Fibroblast of gingiva (primary cell): ENCODE measurements around the gene SACS.

Source experiments
- DNase-seq: peaks from one replicate; pipeline ENCODE4 v3.0.0-alpha.2; 2011; ENCODE audit warnings: low read depth

The SACS gene

GRCh38 chr13:23433171-23434153 lies at the start of gene SACS:
Gene SACS, minus strand, starts transcription at chr13:23433702. Its CDS starts 22,463 bp downstream, at chr13:23411239.
- peak; percentile 52 for DNase-seq

GRCh38 chr13:23480324-23480723 lies 46.8 kb upstream of the SACS start:
- DNase-seq, result no peak

- no peak for DNase-seq
Measured at GRCh38 chr13:23477101-23477500, 43.6 kb upstream of the SACS start.

GRCh38 chr13:23473221-23473620 lies 39.7 kb upstream of the SACS start:
- DNase-seq, result no peak

GRCh38 chr13:23472189-23472588 lies 38.7 kb upstream of the SACS start:
- DNase-seq, result no peak

GRCh38 chr13:23470790-23471614 lies 37.5 kb upstream of the SACS start:
- peak; percentile 21 for DNase-seq

GRCh38 chr13:23469951-23470421 lies 36.5 kb upstream of the SACS start:
- peak; percentile 52 for DNase-seq

- no peak for DNase-seq
Measured at GRCh38 chr13:23468811-23469210, 35.3 kb upstream of the SACS start.

- no peak for DNase-seq
Measured at GRCh38 chr13:23467932-23468278, 34.4 kb upstream of the SACS start.

GRCh38 chr13:23467048-23467931 lies 33.8 kb upstream of the SACS start:
- DNase-seq, result peak; percentile 50

- peak; percentile 72 for DNase-seq
Measured at GRCh38 chr13:23466144-23467002, 32.9 kb upstream of the SACS start.

GRCh38 chr13:23463661-23464060 lies 30.2 kb upstream of the SACS start:
- no peak for DNase-seq

- no peak for DNase-seq
Measured at GRCh38 chr13:23462815-23463559, 29.5 kb upstream of the SACS start.

GRCh38 chr13:23461544-23461943 lies 28.0 kb upstream of the SACS start:
- DNase-seq, result no peak

- DNase-seq, result no peak
Measured at GRCh38 chr13:23460921-23461320, 27.4 kb upstream of the SACS start.

GRCh38 chr13:23460309-23460708 lies 26.8 kb upstream of the SACS start:
- no peak for DNase-seq

GRCh38 chr13:23458989-23459388 lies 25.5 kb upstream of the SACS start:
- DNase-seq, result no peak

GRCh38 chr13:23456437-23457210 lies 23.1 kb upstream of the SACS start:
- peak; percentile 62 for DNase-seq
